ENCODE data around the gene ANP32B. TPM values are rescaled to one million over a fixed set of nuclear protein-coding genes. Genes with fewer than 3 reads are reported as not detected.

Gene ANP32B
- total and polyA plus RNA-seq, 2 donors from 2014 or later, result 101 TPM

DNA sequence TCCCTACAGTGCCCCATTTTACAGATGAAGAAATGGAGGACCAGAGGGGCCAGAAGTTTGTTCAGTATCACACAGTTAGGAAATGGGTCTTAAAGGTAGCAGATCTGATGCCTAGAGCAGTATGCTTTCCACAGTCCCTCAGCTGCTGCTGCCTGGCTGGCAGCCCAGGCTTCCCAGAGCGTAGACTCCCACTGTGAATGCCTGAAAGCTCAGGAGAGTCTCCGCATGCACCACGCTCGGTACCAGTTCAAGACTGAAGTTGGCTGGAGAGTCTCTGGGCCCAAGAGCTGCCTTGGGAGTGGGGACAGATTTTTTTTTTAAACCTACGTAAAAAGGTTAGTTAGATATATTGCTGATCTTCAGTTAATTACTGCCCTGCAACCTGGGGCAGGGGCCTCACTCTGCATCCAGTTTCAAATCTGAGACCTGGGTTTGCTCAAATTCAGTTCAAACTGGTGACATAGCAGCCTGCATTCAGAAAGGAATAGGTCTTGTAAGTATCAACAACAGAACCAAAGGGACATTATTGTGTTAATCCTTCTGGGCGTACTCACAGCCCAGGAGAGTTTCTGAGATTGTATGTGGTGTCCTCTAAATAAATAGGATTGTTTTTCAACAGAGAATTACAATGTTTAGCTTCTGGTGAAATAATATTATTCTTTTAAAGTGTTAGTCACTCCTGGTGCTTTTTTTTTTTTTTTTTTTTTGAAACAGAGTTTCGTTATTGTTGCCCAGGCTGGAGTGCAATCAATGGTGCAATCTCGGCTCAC lies 81.7 kb downstream of the ANP32B start:
- Histone ChIP-seq H3K4me3 (ENCODE audit: low read length in 3 of 3) (no peak overlapping the region), H3K36me3 (ENCODE audit: control insufficient read depth in 2 of 3, insufficient read depth in 3 of 3, low read length in 3 of 3) (peaks cover 0 to 14% (median 13%) of the 10 kb centered on the region in 3 donors), H3K9me3 (ENCODE audit: control insufficient read depth in 2 of 3, insufficient read depth in 1 of 3, low read length in 3 of 3) (no peaks in the 10 kb centered on the region), H3K4me1 (ENCODE audit: control insufficient read depth in 2 of 3, insufficient read depth in 2 of 3, low read depth in 1 of 3, low read length in 3 of 3) (no peaks in the 10 kb centered on the region), H3K27me3 (ENCODE audit: control insufficient read depth, insufficient read depth, low read length) (no peaks in the 10 kb centered on the region), H3K9ac (ENCODE audit: low read length in 3 of 3) (no peak overlapping the region), H3K27ac (ENCODE audit: low read depth in 2 of 2, low read length in 2 of 2) (no peak overlapping the region)
- TF ChIP-seq, protein P1, sequence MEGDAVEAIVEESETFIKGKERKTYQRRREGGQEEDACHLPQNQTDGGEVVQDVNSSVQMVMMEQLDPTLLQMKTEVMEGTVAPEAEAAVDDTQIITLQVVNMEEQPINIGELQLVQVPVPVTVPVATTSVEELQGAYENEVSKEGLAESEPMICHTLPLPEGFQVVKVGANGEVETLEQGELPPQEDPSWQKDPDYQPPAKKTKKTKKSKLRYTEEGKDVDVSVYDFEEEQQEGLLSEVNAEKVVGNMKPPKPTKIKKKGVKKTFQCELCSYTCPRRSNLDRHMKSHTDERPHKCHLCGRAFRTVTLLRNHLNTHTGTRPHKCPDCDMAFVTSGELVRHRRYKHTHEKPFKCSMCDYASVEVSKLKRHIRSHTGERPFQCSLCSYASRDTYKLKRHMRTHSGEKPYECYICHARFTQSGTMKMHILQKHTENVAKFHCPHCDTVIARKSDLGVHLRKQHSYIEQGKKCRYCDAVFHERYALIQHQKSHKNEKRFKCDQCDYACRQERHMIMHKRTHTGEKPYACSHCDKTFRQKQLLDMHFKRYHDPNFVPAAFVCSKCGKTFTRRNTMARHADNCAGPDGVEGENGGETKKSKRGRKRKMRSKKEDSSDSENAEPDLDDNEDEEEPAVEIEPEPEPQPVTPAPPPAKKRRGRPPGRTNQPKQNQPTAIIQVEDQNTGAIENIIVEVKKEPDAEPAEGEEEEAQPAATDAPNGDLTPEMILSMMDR (IDR thresholded peaks at IDR 0.05; ENCODE audit: borderline replicate concordance, extremely low read depth, insufficient read depth), result no peak
- intact Hi-C loops (cut with DNase I), result no loop called here
- FAIRE-seq, result no peak
- DNase-seq, result no peak

Other genes starting within 250 kb of the ANP32B start
- gene FOXE1, start 130.1 kb upstream of the ANP32B start, total RNA-seq, result 2.2 TPM
- gene FOXE1, start 130.1 kb upstream of the ANP32B start, polyA plus RNA-seq (ENCODE audit: insufficient read depth, low read depth, low replicate concordance), result not detected
- gene TRMO, start 60.8 kb upstream of the ANP32B start, total RNA-seq, result 20.3 TPM
- gene TRMO, start 60.8 kb upstream of the ANP32B start, polyA plus RNA-seq (ENCODE audit: insufficient read depth, low read depth, low replicate concordance), result 13.1 TPM
- 0.16 TPM for gene HEMGN, start 45.2 kb upstream of the ANP32B start, total RNA-seq
- gene HEMGN, start 45.2 kb upstream of the ANP32B start, polyA plus RNA-seq (ENCODE audit: insufficient read depth, low read depth, low replicate concordance), result not detected
- gene NANS, start 73.4 kb downstream of the ANP32B start, total RNA-seq, result 35.8 TPM
- 47.7 TPM for gene NANS, start 73.4 kb downstream of the ANP32B start, polyA plus RNA-seq (ENCODE audit: insufficient read depth, low read depth, low replicate concordance)
- gene TRIM14, start 135.9 kb downstream of the ANP32B start, total RNA-seq, result 26.3 TPM
- gene TRIM14, start 135.9 kb downstream of the ANP32B start, polyA plus RNA-seq (ENCODE audit: insufficient read depth, low read depth, low replicate concordance), result 11.3 TPM
- 5.3 TPM for gene CORO2A, start 209.3 kb downstream of the ANP32B start, total RNA-seq
- gene CORO2A, start 209.3 kb downstream of the ANP32B start, polyA plus RNA-seq (ENCODE audit: insufficient read depth, low read depth, low replicate concordance), result 0.90 TPM